Stomach (tissue), 9 donors: Measurements from ENCODE around the gene GRIA1. TPM values are rescaled to one million over a fixed set of nuclear protein-coding genes. Genes with fewer than 3 reads are reported as not detected.

ENCODE experiments used
- DNase-seq, 2 donors: peaks; one replicate each; pipeline versions ENCODE4 v3.0.0 to v3.0.0-alpha.2; 2013 to 2019
- H3K27ac ChIP-seq, 5 donors: fragments of 200-600 bp in 4 of 5; sonication (generic) in 4 of 5; one replicate each; pipeline ENCODE4 v1.5.1; 2013 to 2019; ENCODE audit warnings: mild to moderate bottlenecking in 1 of 5, moderate library complexity in 1 of 5
- H3K27me3 ChIP-seq, 3 donors: fragments of 200-600 bp; sonication (generic); one replicate each; pipeline ENCODE4 v1.5.1; 2017 to 2019; ENCODE audit warnings: mixed run types in 1 of 3
- H3K36me3 ChIP-seq, 4 donors: fragments of 200-600 bp; sonication (generic); 1 replicate in 3 of 4; 2 replicates in 1 of 4; pipeline ENCODE4 v1.5.1; 2016 to 2019
- H3K4me1 ChIP-seq, 4 donors: fragments of 200-600 bp; sonication (generic); one replicate each; pipeline ENCODE4 v1.5.1; 2016 to 2019
- H3K4me3 ChIP-seq, 4 donors: fragments of 200-600 bp; sonication (generic) in 3 of 4; one replicate each; pipeline ENCODE4 v1.5.1; 2016 to 2019; ENCODE audit warnings: mild to moderate bottlenecking in 1 of 4
- H3K9me3 ChIP-seq, 4 donors: fragments of 200-600 bp; sonication (generic); one replicate each; pipeline ENCODE4 v1.5.1; 2016 to 2019
- CTCF ChIP-seq, 7 experiments: fragments of 450-650 bp in 4 of 7; fragments of 200-600 bp in 3 of 7; sonication (generic) in 3 of 7; IDR thresholded peaks; one replicate each; pipeline ENCODE4 v1.5.1; 2016 to 2019; ENCODE audit warnings: antibody characterized with exemption in 7 of 7, control low read depth in 2 of 7, mild to moderate bottlenecking in 1 of 7
- EP300 ChIP-seq: sonication (generic); formaldehyde crosslinking; IDR thresholded peaks from one replicate; pipeline ENCODE4 v1.6.1; 2017; ENCODE audit warnings: antibody characterized with exemption
- POLR2A ChIP-seq, 4 donors: fragments of 450-650 bp; IDR thresholded peaks; one replicate each; pipeline ENCODE4 v1.6.1; 2016; ENCODE audit warnings: antibody characterized with exemption in 4 of 4, control low read depth in 2 of 4, mild to moderate bottlenecking in 1 of 4, moderate library complexity in 1 of 4
- POLR2AphosphoS5 ChIP-seq, 3 donors: sonication (generic); formaldehyde crosslinking; IDR thresholded peaks; one replicate each; pipeline ENCODE4 v1.6.1; 2016; ENCODE audit warnings: antibody characterized with exemption in 3 of 3
- WGBS, 5 donors: extraction: QIAGEN DNeasy Blood & Tissue Kit in 3 of 5; methylation state at CpG; one replicate each; pipeline versions ENCODE4 v1.1.5 to v1.1.7; 2013 to 2018; 5-methylcytosine and 5-hydroxymethylcytosine counted together
- intact Hi-C: fragments of 100-400 bp; cut with DNase I; formaldehyde crosslinking; loops from one replicate; pipeline ENCODE4 v1.15.1; 2023; ENCODE audit warnings: low total_unique reads
- polyA plus RNA-seq, 3 donors: library from polyadenylated mRNA; stranded (reverse); fragments of 200-250 nt; gene quantifications; one replicate each; pipeline ENCODE4 v1.2.3, GENCODE V29; 2013
- total RNA-seq, 5 donors: library from RNA; depleted of rRNA; stranded (reverse); fragments of >200 nt; gene quantifications; one replicate each; pipeline versions ENCODE4 v1.1.0 to v1.2.3, GENCODE V29; 2014 to 2016
- donor health status: healthy with polysubstance abuse.
- donor health status: Bipolar disorder and iron deficiency.
- donor health status: healthy.

GRIA1 gene
- total and polyA plus RNA-seq, 8 donors = 0.03 to 2.6 (median 0.29) TPM; not detected in 3

- H3K4me1 ChIP-seq = no peaks in the 10 kb centered on the region
- no peak overlapping the region for H3K27ac ChIP-seq
- H3K36me3 ChIP-seq = no peaks in the 10 kb centered on the region
- H3K9me3 ChIP-seq = no peaks in the 10 kb centered on the region
- WGBS, 5 donors = 17 to 38% (median 31%) methylated on average over 1 of the region's 1 CpG
- intact Hi-C loops = no loop called here
- H3K27me3 ChIP-seq = no peaks in the 10 kb centered on the region
- DNase-seq = no peak
- TF ChIP-seq EP300 (no peak), CTCF (IDR thresholded peaks at IDR 0.05) (no peak), POLR2AphosphoS5 (IDR thresholded peaks at IDR 0.05) (no peak), POLR2A (IDR thresholded peaks at IDR 0.05) (no peak)
- H3K4me3 ChIP-seq = no peak overlapping the region
Observed at GRCh38 chr5:153534102-153534501, 43.6 kb downstream of the GRIA1 start.

GRCh38 chr5:153537207-153537606 is 46.7 kb downstream of the GRIA1 start:
- TF ChIP-seq POLR2AphosphoS5 (IDR thresholded peaks at IDR 0.05) = no peak
- TF ChIP-seq POLR2A (IDR thresholded peaks at IDR 0.05) = no peak
- no peak for TF ChIP-seq CTCF (IDR thresholded peaks at IDR 0.05)
- no peak for TF ChIP-seq EP300
- Histone ChIP-seq H3K9me3 (no peaks in the 10 kb centered on the region), H3K4me3 (no peak overlapping the region), H3K36me3 (no peaks in the 10 kb centered on the region), H3K4me1 (no peaks in the 10 kb centered on the region), H3K27ac (no peak overlapping the region), H3K27me3 (no peaks in the 10 kb centered on the region)
- intact Hi-C loops = no loop called here
- no peak for DNase-seq
- WGBS, 5 donors = 81 to 84% (median 83%) methylated on average over 8 of the region's 8 CpGs

GRCh38 chr5:153539983-153540382 is 49.5 kb downstream of the GRIA1 start:
- Histone ChIP-seq H3K9me3 (no peaks in the 10 kb centered on the region), H3K36me3 (no peaks in the 10 kb centered on the region), H3K4me1 (no peaks in the 10 kb centered on the region), H3K27me3 (no peaks in the 10 kb centered on the region), H3K27ac (no peak overlapping the region), H3K4me3 (no peak overlapping the region)
- WGBS, 5 donors = 60 to 68% (median 62%) methylated on average over 4 of the region's 4 CpGs
- TF ChIP-seq EP300 (no peak), CTCF (IDR thresholded peaks at IDR 0.05) (no peak), POLR2A (IDR thresholded peaks at IDR 0.05) (no peak), POLR2AphosphoS5 (IDR thresholded peaks at IDR 0.05) (no peak)
- no peak for DNase-seq
- intact Hi-C loops = no loop called here

GRCh38 chr5:153542536-153542935 is 52.1 kb downstream of the GRIA1 start:
- intact Hi-C loops = no loop called here
- no peaks in the 10 kb centered on the region for H3K4me1 ChIP-seq
- TF ChIP-seq POLR2A (IDR thresholded peaks at IDR 0.05) (no peak), EP300 (no peak), POLR2AphosphoS5 (IDR thresholded peaks at IDR 0.05) (no peak), CTCF (IDR thresholded peaks at IDR 0.05) (no peak)
- no peaks in the 10 kb centered on the region for H3K9me3 ChIP-seq
- H3K27ac ChIP-seq = no peak overlapping the region
- H3K36me3 ChIP-seq = no peaks in the 10 kb centered on the region
- no peak overlapping the region for H3K4me3 ChIP-seq
- no peak for DNase-seq
- 62 to 78% (median 67%) methylated on average over 1 of the region's 1 CpG for WGBS, 5 donors
- H3K27me3 ChIP-seq = no peaks in the 10 kb centered on the region
